ENCODE results near the gene TOP2B. TPM values are rescaled to one million over a fixed set of nuclear protein-coding genes. Genes with fewer than 3 reads are reported as not detected.

TOP2B gene
- total and polyA plus RNA-seq, 2 experiments from 2014 or later: 92.0 to 179 TPM

DNA sequence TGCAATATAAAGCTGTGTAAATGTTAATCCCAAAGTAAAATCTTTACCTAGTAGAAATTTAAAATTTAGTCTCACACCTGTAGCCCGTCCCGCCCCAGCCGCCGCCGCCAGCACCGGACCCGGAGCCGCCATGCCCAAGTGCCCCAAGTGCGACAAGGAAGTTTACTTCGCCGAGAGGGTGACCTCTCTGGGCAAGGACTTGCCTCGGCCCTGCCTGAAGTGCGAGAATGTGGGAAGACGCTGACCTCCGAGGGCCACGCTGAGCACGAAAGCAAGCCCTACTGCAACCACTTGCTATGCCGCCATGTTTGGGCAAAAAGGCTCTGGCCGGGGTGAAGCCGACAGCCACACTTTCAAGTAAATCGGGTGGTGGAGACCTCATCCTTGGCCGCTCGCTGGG lies 22.1 kb upstream of the TOP2B start:
- Histone ChIP-seq H3K4me2 (no peak overlapping the region), H3K27ac (ENCODE audit: low read depth) (no peak overlapping the region), H3K9me2 (ENCODE audit: insufficient read depth) (no peaks in the 10 kb centered on the region), H3K79me2 (replicated peaks; ENCODE audit: insufficient read depth) (no peaks in the 10 kb centered on the region), H3K36me3 (ENCODE audit: insufficient read depth) (no peaks in the 10 kb centered on the region), H3K4me3 (no peak overlapping the region), H3K4me1 (ENCODE audit: insufficient read depth) (no peaks in the 10 kb centered on the region), H3K27me3 (ENCODE audit: insufficient read depth) (no peaks in the 10 kb centered on the region), H4K20me1 (replicated peaks; ENCODE audit: insufficient read depth) (no peaks in the 10 kb centered on the region), H3F3A (replicated peaks; ENCODE audit: low read depth) (no peaks in the 10 kb centered on the region), H2AFZ (peak overlapping the region; percentile 87)
- TF ChIP-seq ZNF114 (CRISPR knock-in tag; IDR thresholded peaks at IDR 0.05) (no peak), CTCF (conservative IDR thresholded peaks at IDR 0.05; ENCODE audit: low read depth in 2 of 2) (peak in 1 of 2 experiments; percentile 27; a peak in 1 of 4 replicates)
- Mint-ChIP-seq H3K9me3 (no peaks in the 10 kb centered on the region), H3K27me3 (ENCODE audit: insufficient read depth, low read depth, poor library complexity) (no peaks in the 10 kb centered on the region), H3K4me1 (no peaks in the 10 kb centered on the region), H3K27ac (no peak overlapping the region), H3K36me3 (ENCODE audit: low read depth) (no peaks in the 10 kb centered on the region), H3K4me3 (no peak overlapping the region)
- ATAC-seq (peak; percentile 34; the same call in 1 of the 3 replicates), DNase-seq (ENCODE audit: low spot score) (peak; percentile 32)

GRCh38 chr3:25683882-25684281 lies 19.2 kb upstream of the TOP2B start:
- H3K9me3 Mint-ChIP-seq: no peaks in the 10 kb centered on the region
- H3K4me3 ChIP-seq: no peak overlapping the region
- DNase-seq (ENCODE audit: low spot score) (no peak), ATAC-seq (no peak)
- no peak overlapping the region for H3K4me3 Mint-ChIP-seq
- no peak overlapping the region for H3K27ac ChIP-seq (ENCODE audit: low read depth)
- no peaks in the 10 kb centered on the region for H3K27me3 Mint-ChIP-seq (ENCODE audit: insufficient read depth, low read depth, poor library complexity)
- no peaks in the 10 kb centered on the region for H3K9me2 ChIP-seq (ENCODE audit: insufficient read depth)
- no peaks in the 10 kb centered on the region for H3K4me1 Mint-ChIP-seq
- H3K4me2 ChIP-seq: no peak overlapping the region
- no peaks in the 10 kb centered on the region for H3F3A ChIP-seq (replicated peaks; ENCODE audit: low read depth)
- no peaks in the 10 kb centered on the region for H3K4me1 ChIP-seq (ENCODE audit: insufficient read depth)
- H4K20me1 ChIP-seq (replicated peaks; ENCODE audit: insufficient read depth): no peaks in the 10 kb centered on the region
- H3K27me3 ChIP-seq (ENCODE audit: insufficient read depth): no peaks in the 10 kb centered on the region
- H3K27ac Mint-ChIP-seq: no peak overlapping the region
- no peaks in the 10 kb centered on the region for H3K36me3 ChIP-seq (ENCODE audit: insufficient read depth)
- H3K36me3 Mint-ChIP-seq (ENCODE audit: low read depth): no peaks in the 10 kb centered on the region
- H2AFZ ChIP-seq: no peak overlapping the region
- H3K79me2 ChIP-seq (replicated peaks; ENCODE audit: insufficient read depth): no peaks in the 10 kb centered on the region
- TF ChIP-seq JUNB (IDR thresholded peaks at IDR 0.05; ENCODE audit: unreplicated experiment) (no peak), CREB1 (CRISPR knock-in tag; IDR thresholded peaks at IDR 0.05; ENCODE audit: low read depth) (no peak), ZNF114 (CRISPR knock-in tag; IDR thresholded peaks at IDR 0.05) (no peak), EZH2phosphoT487 (IDR thresholded peaks at IDR 0.05; ENCODE audit: unreplicated experiment) (no peak), STAT1 (IDR thresholded peaks at IDR 0.05; ENCODE audit: unreplicated experiment) (no peak), ZNF331 (CRISPR knock-in tag; IDR thresholded peaks at IDR 0.05; ENCODE audit: low read depth) (no peak)
- TF ChIP-seq, protein P1, sequence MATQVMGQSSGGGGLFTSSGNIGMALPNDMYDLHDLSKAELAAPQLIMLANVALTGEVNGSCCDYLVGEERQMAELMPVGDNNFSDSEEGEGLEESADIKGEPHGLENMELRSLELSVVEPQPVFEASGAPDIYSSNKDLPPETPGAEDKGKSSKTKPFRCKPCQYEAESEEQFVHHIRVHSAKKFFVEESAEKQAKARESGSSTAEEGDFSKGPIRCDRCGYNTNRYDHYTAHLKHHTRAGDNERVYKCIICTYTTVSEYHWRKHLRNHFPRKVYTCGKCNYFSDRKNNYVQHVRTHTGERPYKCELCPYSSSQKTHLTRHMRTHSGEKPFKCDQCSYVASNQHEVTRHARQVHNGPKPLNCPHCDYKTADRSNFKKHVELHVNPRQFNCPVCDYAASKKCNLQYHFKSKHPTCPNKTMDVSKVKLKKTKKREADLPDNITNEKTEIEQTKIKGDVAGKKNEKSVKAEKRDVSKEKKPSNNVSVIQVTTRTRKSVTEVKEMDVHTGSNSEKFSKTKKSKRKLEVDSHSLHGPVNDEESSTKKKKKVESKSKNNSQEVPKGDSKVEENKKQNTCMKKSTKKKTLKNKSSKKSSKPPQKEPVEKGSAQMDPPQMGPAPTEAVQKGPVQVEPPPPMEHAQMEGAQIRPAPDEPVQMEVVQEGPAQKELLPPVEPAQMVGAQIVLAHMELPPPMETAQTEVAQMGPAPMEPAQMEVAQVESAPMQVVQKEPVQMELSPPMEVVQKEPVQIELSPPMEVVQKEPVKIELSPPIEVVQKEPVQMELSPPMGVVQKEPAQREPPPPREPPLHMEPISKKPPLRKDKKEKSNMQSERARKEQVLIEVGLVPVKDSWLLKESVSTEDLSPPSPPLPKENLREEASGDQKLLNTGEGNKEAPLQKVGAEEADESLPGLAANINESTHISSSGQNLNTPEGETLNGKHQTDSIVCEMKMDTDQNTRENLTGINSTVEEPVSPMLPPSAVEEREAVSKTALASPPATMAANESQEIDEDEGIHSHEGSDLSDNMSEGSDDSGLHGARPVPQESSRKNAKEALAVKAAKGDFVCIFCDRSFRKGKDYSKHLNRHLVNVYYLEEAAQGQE (IDR thresholded peaks at IDR 0.05; ENCODE audit: unreplicated experiment): no peak
- TF ChIP-seq, protein P2, sequence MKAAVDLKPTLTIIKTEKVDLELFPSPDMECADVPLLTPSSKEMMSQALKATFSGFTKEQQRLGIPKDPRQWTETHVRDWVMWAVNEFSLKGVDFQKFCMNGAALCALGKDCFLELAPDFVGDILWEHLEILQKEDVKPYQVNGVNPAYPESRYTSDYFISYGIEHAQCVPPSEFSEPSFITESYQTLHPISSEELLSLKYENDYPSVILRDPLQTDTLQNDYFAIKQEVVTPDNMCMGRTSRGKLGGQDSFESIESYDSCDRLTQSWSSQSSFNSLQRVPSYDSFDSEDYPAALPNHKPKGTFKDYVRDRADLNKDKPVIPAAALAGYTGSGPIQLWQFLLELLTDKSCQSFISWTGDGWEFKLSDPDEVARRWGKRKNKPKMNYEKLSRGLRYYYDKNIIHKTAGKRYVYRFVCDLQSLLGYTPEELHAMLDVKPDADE (IDR thresholded peaks at IDR 0.05): no peak
- TF ChIP-seq, protein P3, sequence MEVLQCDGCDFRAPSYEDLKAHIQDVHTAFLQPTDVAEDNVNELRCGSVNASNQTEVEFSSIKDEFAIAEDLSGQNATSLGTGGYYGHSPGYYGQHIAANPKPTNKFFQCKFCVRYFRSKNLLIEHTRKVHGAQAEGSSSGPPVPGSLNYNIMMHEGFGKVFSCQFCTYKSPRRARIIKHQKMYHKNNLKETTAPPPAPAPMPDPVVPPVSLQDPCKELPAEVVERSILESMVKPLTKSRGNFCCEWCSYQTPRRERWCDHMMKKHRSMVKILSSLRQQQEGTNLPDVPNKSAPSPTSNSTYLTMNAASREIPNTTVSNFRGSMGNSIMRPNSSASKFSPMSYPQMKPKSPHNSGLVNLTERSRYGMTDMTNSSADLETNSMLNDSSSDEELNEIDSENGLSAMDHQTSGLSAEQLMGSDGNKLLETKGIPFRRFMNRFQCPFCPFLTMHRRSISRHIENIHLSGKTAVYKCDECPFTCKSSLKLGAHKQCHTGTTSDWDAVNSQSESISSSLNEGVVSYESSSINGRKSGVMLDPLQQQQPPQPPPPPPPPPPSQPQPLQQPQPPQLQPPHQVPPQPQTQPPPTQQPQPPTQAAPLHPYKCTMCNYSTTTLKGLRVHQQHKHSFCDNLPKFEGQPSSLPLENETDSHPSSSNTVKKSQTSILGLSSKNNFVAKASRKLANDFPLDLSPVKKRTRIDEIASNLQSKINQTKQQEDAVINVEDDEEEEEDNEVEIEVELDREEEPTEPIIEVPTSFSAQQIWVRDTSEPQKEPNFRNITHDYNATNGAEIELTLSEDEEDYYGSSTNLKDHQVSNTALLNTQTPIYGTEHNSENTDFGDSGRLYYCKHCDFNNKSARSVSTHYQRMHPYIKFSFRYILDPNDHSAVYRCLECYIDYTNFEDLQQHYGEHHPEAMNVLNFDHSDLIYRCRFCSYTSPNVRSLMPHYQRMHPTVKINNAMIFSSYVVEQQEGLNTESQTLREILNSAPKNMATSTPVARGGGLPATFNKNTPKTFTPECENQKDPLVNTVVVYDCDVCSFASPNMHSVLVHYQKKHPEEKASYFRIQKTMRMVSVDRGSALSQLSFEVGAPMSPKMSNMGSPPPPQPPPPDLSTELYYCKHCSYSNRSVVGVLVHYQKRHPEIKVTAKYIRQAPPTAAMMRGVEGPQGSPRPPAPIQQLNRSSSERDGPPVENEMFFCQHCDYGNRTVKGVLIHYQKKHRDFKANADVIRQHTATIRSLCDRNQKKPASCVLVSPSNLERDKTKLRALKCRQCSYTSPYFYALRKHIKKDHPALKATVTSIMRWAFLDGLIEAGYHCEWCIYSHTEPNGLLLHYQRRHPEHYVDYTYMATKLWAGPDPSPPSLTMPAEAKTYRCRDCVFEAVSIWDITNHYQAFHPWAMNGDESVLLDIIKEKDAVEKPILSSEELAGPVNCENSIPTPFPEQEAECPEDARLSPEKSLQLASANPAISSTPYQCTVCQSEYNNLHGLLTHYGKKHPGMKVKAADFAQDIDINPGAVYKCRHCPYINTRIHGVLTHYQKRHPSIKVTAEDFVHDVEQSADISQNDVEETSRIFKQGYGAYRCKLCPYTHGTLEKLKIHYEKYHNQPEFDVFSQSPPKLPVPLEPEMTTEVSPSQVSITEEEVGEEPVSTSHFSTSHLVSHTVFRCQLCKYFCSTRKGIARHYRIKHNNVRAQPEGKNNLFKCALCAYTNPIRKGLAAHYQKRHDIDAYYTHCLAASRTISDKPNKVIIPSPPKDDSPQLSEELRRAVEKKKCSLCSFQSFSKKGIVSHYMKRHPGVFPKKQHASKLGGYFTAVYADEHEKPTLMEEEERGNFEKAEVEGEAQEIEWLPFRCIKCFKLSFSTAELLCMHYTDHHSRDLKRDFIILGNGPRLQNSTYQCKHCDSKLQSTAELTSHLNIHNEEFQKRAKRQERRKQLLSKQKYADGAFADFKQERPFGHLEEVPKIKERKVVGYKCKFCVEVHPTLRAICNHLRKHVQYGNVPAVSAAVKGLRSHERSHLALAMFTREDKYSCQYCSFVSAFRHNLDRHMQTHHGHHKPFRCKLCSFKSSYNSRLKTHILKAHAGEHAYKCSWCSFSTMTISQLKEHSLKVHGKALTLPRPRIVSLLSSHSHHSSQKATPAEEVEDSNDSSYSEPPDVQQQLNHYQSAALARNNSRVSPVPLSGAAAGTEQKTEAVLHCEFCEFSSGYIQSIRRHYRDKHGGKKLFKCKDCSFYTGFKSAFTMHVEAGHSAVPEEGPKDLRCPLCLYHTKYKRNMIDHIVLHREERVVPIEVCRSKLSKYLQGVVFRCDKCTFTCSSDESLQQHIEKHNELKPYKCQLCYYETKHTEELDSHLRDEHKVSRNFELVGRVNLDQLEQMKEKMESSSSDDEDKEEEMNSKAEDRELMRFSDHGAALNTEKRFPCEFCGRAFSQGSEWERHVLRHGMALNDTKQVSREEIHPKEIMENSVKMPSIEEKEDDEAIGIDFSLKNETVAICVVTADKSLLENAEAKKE (CRISPR knock-in tag; IDR thresholded peaks at IDR 0.05): no peak

Data from GM23338 (cell line).